Measurements from ENCODE around the gene ESRRB.

GRCh38 chr14:76376878-76377734 is 1.2 kb downstream of the ESRRB start:
- TF ChIP-seq CTCF (conservative IDR thresholded peaks at IDR 0.05) (no peak), EZH2 (IDR thresholded peaks at IDR 0.05; ENCODE audit: low read depth) (no peak)
